Left renal cortex interstitium (tissue), 4 donors: ENCODE measurements around the gene ZG16B. TPM values are rescaled to one million over a fixed set of nuclear protein-coding genes. Genes with fewer than 3 reads are reported as not detected.

Experiments used
- DNase-seq, 4 donors: peaks; one replicate each; pipeline ENCODE4 v3.0.0-alpha.2; 2013; ENCODE audit warnings: low read depth in 4 of 4, low spot score in 2 of 4, missing footprints in 1 of 4
- polyA plus RNA-seq, 4 donors: library from polyadenylated mRNA; unstranded; fragments of 120-200 nt; gene quantifications; one replicate each; pipeline ENCODE4 v1.2.1, GENCODE V29; 2013; ENCODE audit not compliant: insufficient read length in 4 of 4

ZG16B gene
- polyA plus RNA-seq, 4 donors: 0.19 to 1.2 (median 0.61) TPM

GRCh38 chr16:2858245-2859025 lies 28.3 kb downstream of the ZG16B start:
- DNase-seq: no peak

- DNase-seq: no peak
Observed at GRCh38 chr16:2859686-2860265, 29.7 kb downstream of the ZG16B start.

GRCh38 chr16:2860826-2861567 lies 30.9 kb downstream of the ZG16B start:
- no peak for DNase-seq

- no peak for DNase-seq
Observed at GRCh38 chr16:2865651-2866050, 35.5 kb downstream of the ZG16B start.

- DNase-seq: no peak
Observed at GRCh38 chr16:2866431-2866830, 36.3 kb downstream of the ZG16B start.

GRCh38 chr16:2867661-2867986 lies 37.5 kb downstream of the ZG16B start:
- no peak for DNase-seq

- peak; percentile 77 to 85 (median 82) for DNase-seq
Observed at GRCh38 chr16:2867987-2868789, 38.1 kb downstream of the ZG16B start.

GRCh38 chr16:2871926-2872325 lies 41.8 kb downstream of the ZG16B start:
- DNase-seq: no peak

- DNase-seq: no peak
Observed at GRCh38 chr16:2874032-2874911, 44.2 kb downstream of the ZG16B start.

GRCh38 chr16:2874912-2875362 lies 44.8 kb downstream of the ZG16B start:
- no peak for DNase-seq

GRCh38 chr16:2879854-2880508 lies 49.9 kb downstream of the ZG16B start:
- DNase-seq: no peak

Other genes starting within 250 kb of the ZG16B start
- gene KCTD5, start 147.8 kb upstream of the ZG16B start, polyA plus RNA-seq: 10 to 100 TPM; 22.0 to 26.5 (median 23.4) TPM
- gene PRSS27, start 110.1 kb upstream of the ZG16B start, polyA plus RNA-seq: 1 to 10 TPM in 3 of 4 donors, under 1 TPM in 1; 0.92 to 2.5 (median 2.2) TPM
- gene SRRM2, start 77.7 kb upstream of the ZG16B start, polyA plus RNA-seq: 100 to 1,000 TPM; 392 to 919 (median 636) TPM
- 100 to 1,000 TPM; 205 to 367 (median 263) TPM for gene ELOB, start 53.0 kb upstream of the ZG16B start, polyA plus RNA-seq
- under 1 TPM in 3 of 4 donors, not detected in 1; 0.13 to 0.97 (median 0.46) TPM for gene PRSS33, start 42.7 kb upstream of the ZG16B start, polyA plus RNA-seq
- not detected for gene PRSS41, start 31.8 kb upstream of the ZG16B start, polyA plus RNA-seq
- gene PRSS21, start 13.1 kb upstream of the ZG16B start, polyA plus RNA-seq: not detected
- gene PRSS22, start 27.9 kb downstream of the ZG16B start, polyA plus RNA-seq: 10 to 100 TPM in 1 of 4 donors, 1 to 10 TPM in 3; 6.3 to 16.6 (median 8.4) TPM
- gene FLYWCH2, start 52.9 kb downstream of the ZG16B start, polyA plus RNA-seq: 10 to 100 TPM; 21.9 to 38.4 (median 27.9) TPM
- 10 to 100 TPM; 19.3 to 40.9 (median 25.4) TPM for gene FLYWCH1, start 81.6 kb downstream of the ZG16B start, polyA plus RNA-seq
- 1 to 10 TPM; 1.1 to 2.7 (median 2.3) TPM for gene KREMEN2, start 134.0 kb downstream of the ZG16B start, polyA plus RNA-seq
- 10 to 100 TPM in 2 of 4 donors, 1 to 10 TPM in 2; 8.7 to 11.4 (median 9.9) TPM for gene PAQR4, start 139.0 kb downstream of the ZG16B start, polyA plus RNA-seq
- 10 to 100 TPM in 3 of 4 donors, 1 to 10 TPM in 1; 9.8 to 29.0 (median 20.1) TPM for gene PKMYT1, start 150.1 kb downstream of the ZG16B start, polyA plus RNA-seq
- 1 to 10 TPM; 2.2 to 4.8 (median 2.9) TPM for gene CLDN9, start 182.6 kb downstream of the ZG16B start, polyA plus RNA-seq
- 10 to 100 TPM; 32.8 to 39.4 (median 35.9) TPM for gene CLDN6, start 187.9 kb downstream of the ZG16B start, polyA plus RNA-seq
- 10 to 100 TPM; 10.1 to 23.1 (median 16.9) TPM for gene TNFRSF12A, start 190.1 kb downstream of the ZG16B start, polyA plus RNA-seq
- 10 to 100 TPM; 54.2 to 86.5 (median 68.9) TPM for gene HCFC1R1, start 193.6 kb downstream of the ZG16B start, polyA plus RNA-seq
- gene THOC6, start 193.7 kb downstream of the ZG16B start, polyA plus RNA-seq: 10 to 100 TPM; 28.5 to 36.4 (median 33.1) TPM
- gene BICDL2, start 206.6 kb downstream of the ZG16B start, polyA plus RNA-seq: 1 to 10 TPM; 1.5 to 6.9 (median 2.5) TPM
- gene MMP25, start 216.3 kb downstream of the ZG16B start, polyA plus RNA-seq: 1 to 10 TPM in 2 of 4 donors, under 1 TPM in 2; 0.51 to 3.2 (median 1.2) TPM
- 10 to 100 TPM; 28.2 to 40.2 (median 32.9) TPM for gene IL32, start 235.3 kb downstream of the ZG16B start, polyA plus RNA-seq